HG02884 (cell line): ENCODE data around the gene MAP4.

ENCODE experiments used
- ATAC-seq: cut with Tn5 transposase; IDR thresholded peaks from one replicate; pipeline ENCODE4 v1.9.1; 2021; ENCODE audit warnings: mild to moderate bottlenecking, moderate library complexity; ENCODE audit not compliant: unreplicated experiment

The MAP4 gene

GRCh38 chr3:47974974-47975470 lies 41.2 kb downstream of the MAP4 start:
- ATAC-seq = no peak

- no peak for ATAC-seq
Measured at GRCh38 chr3:47971081-47971480, 45.1 kb downstream of the MAP4 start.

DNA sequence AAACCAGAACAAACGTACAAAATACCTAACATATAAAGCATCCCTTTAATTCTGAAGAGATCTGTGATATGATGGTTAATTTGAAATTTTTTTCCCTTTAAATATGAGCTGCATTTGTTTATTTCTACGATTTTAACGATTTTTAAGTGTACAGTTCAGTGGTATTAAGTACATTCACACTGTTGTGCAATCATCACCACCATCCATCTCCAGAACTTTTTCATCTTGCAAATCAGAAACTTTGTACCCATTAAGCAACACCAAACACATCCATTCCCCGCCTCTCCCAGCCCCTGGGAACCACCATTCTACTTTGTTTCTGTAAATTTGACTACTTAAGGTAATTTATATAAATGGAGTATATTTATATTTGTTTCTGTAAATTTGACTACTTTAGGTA lies 51.5 kb downstream of the MAP4 start:
- ATAC-seq = no peak

DNA sequence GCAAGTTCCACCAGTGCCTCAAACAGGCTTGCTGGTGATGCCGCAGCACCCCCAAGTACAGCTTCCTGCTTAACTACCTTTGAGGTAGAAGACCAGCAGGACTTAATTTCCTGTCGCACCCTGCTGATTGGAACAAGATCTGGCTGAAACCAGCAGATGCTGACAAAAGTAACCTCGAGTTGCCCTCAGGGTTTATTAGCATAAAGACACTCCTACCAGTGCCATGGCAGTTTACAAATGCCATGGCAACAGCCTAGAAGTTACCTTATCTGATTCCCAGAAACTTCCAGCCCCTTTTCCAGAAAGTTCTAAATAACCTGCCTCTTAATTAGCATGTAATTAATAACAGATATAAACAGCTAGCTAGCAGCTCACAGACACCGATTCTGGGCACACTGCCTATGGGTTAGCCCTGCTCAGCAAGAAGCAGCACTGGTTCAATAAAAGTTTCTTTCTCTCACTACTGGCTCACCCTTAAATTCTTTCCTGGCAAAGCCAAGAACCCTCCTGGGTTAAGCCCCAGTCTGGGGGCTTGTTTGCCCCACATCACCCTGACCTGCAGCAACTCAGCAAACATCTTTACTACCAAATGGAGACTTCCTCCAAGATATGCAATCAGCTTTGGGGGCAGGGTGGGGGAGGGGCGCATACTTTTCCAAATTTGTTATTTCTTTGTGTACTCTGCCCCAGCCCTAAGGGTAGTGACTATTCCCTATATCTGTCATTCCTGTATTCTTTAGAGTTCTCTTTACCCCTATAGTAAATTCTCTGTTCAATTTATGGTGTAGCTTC lies 54.2 kb downstream of the MAP4 start:
- no peak for ATAC-seq

DNA sequence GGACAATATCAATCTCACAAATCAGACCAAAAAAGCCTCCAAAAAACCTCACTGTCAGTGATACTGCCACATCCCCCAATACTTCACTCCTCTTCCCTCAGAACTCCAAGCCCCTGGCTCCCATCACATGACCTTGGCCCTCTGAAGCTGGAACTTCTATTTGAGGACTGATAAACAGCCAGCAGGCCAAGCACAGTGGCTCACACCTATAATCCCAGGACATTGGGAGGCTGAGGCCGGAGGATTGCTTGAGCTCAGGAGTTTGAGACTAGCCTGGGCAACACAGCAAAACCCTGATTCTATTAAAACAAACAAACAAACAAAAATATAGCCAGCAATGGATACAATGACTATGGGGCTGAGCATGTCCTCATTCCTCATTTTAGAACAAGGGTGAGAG lies 55.2 kb downstream of the MAP4 start:
- no peak for ATAC-seq

DNA sequence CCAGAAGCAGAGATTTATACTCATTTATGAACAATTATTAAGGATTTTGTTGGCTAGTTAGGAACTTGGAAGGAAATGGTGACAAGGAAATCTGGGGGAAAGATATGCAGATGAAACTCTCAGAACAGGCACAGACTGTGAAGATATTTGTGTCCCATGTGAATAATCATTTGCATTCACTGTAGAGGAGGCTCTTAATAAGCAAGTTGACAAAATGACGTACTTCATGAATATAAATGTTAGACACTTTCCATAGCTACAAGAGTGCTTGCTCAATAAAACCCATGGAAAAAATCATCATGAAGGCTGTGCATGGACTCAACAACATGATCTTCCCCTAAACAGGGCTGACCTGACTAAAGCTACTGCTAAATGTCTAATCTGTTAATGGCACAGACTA lies 59.7 kb downstream of the MAP4 start:
- no peak for ATAC-seq

DNA sequence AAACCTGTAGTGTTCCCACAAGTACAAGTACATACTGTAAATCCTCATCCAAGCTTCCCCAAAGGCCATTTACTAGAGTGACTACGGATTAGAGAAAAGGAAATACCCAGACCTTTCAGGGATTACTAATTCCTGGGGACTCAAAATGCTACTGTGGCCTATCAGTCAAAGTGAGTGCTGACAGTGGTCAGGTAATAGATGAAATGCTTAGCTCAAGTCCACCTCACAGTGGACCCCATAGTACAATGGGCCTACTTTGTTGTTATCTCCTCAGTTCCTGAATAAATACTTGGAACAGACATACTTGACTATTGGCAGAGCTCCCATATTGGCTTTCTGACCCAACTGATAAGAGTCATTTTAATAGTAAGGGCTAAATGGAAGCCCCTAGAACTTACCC lies 61.6 kb downstream of the MAP4 start:
- ATAC-seq = no peak

- no peak for ATAC-seq
Measured at GRCh38 chr3:47950453-47951169, 65.6 kb downstream of the MAP4 start.

- no peak for ATAC-seq
Measured at GRCh38 chr3:47949979-47950378, 66.2 kb downstream of the MAP4 start.

- ATAC-seq = no peak
Measured at GRCh38 chr3:47940232-47940631, 76.0 kb downstream of the MAP4 start.

GRCh38 chr3:47932421-47932820 lies 83.8 kb downstream of the MAP4 start:
- no peak for ATAC-seq

DNA sequence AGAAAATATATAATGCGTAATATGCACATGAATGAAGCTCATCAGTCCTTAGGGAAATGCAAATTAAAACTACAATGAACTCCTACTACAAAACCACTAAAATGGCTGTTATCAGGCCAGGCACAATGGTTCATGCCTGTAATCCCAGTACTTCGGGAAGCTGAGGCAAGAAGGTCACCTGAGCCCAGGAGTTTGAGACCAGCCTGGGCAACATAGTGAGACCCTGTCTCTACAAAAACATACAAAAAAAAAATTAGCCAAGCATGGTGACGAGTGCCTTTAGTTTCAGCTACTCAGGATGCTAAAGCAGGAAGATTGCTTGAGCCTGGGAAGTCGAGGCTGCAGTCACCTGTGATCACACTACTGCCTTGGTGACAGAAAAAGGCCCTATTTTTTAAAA lies 85.2 kb downstream of the MAP4 start:
- ATAC-seq = no peak

GRCh38 chr3:47916696-47917095 lies 99.5 kb downstream of the MAP4 start:
- no peak for ATAC-seq

DNA sequence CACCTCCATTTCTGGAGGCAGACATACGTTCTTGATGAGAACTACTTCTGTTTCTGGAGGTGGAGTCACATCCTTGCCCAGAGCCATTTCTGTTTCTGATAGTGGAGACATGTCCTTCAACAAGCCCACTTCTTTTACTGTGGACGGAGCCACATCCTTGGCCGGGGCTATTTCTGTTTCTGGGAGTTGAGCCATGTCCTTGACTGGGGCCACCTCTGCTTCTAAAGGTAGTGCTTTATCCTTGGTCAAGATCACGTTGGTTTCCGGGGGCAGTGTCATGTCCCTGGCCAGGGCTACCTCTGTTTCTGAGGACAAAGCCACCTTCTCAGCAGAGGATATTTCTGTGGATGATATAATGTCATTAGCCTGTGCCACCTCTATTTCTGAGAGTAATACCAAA lies 100.0 kb downstream of the MAP4 start:
- no peak for ATAC-seq

GRCh38 chr3:47912006-47912504 lies 104.2 kb downstream of the MAP4 start:
- ATAC-seq = no peak

DNA sequence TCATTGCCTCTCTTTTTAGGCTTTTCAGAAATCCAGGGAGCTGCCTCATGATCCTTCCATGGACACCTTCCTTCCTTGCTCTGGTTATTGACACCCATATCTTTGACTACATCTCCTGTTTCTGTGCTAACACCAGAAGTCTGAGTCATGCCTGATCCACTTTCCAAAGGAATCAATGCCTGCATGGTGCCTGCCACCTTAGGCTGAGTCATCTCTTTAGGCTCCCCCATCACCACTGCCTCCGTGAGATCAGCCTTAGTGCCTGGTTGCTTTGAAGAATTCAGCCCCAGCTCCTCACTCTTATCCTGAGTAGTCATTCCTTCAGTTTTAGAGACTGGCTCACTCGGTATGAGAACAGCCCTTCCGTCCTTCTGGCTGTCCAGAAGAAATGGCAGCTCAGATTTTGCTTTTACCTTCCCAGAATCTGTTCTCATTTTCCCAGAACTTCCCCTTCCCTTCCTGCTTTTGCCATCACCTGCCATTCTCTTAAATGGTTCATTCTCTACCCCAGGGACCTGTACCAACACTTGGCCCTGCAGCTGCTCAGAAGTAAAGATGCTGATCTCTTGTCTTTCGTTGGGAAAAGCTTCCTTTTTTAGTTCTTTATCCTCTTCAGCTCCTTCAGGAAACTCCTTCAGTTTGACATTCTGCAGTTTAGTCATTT lies 105.3 kb downstream of the MAP4 start:
- ATAC-seq = no peak

DNA sequence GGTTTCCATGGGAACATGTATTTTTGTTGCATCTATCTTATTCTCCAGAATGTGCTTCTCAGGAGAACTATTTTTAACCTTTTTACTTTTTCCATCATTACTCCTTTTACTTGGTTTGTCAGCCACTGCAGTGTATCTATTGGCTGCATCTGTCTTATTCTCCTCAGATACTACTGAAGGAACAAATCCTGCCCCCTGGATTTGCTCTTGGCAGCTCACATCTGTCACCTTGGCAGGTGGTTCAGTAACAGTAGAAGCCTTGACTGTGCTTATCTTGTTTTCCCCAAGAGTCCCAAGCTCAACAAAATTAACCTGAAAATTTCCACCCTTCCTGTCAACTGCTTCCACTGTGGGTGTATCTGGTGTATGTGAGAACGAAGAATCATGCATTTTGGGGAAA lies 106.0 kb downstream of the MAP4 start:
- ATAC-seq = no peak

DNA sequence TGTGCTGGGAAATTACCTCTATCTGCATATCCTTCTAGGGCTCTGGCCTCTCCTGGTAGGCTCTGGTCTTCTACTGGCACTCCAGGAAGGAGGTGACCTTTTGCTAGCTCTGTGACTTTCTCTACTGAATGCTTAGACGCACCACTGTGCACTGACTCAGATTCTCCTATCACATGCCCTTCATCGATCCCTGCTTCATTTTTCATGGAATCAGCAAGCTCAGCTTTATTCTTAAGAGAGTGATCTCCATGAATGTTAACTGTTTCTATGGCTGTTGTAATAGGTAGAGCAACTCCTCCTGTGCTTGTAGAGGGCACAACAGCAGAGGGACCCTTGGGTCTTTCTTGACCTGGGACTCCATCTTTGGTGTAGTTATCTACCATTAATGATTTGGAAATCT lies 106.6 kb downstream of the MAP4 start:
- ATAC-seq = no peak

DNA sequence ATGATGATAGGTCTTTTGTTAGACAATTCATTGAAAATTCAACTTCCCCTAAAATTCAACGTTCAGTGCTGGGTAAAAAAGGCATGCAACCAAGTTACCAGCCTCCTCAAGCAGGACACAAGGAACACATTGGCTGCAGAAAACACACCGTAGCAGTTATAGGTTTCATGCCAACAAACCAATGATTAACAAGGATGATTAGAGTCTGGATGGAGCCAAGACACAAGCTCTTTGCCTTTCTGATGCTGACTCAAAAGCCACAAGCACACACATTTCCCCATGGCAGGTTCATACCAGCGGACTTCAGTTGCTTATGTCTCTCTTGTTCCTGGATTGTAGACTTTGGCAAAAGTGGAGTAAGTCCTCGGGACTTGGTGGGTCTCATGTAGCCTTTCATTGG lies 107.5 kb downstream of the MAP4 start:
- ATAC-seq = no peak

- ATAC-seq = no peak
Measured at GRCh38 chr3:47907784-47908183, 108.4 kb downstream of the MAP4 start.

GRCh38 chr3:47902746-47903145 lies 113.5 kb downstream of the MAP4 start:
- ATAC-seq = no peak
